Heart right ventricle (tissue), 16 donors: ENCODE measurements around the gene CSNK2A2. TPM values are rescaled to one million over a fixed set of nuclear protein-coding genes. Genes with fewer than 3 reads are reported as not detected.

ENCODE experiments used
- ATAC-seq, 8 donors: fragments of 200-7000 bp; cut with Tn5 transposase; one replicate each; pipeline ENCODE4 v1.9.1; 2020; ENCODE audit warnings: mild to moderate bottlenecking in 8 of 8, moderate library complexity in 8 of 8, moderate number of reproducible peaks in 1 of 8
- DNase-seq, 2 donors: peaks; one replicate each; pipeline ENCODE4 v3.0.0-alpha.2; 2020
- H3K27ac ChIP-seq, 10 donors: fragments of 200-600 bp; sonication (generic) in 2 of 10; one replicate each; pipeline versions ENCODE4 v1.5.0 to v1.8.0; 2020 to 2022; ENCODE audit warnings: mild to moderate bottlenecking in 3 of 10
- H3K27me3 ChIP-seq, 7 donors: fragments of 200-600 bp; one replicate each; pipeline ENCODE4 v1.8.0; 2021 to 2022; ENCODE audit warnings: mild to moderate bottlenecking in 2 of 7
- H3K36me3 ChIP-seq, 9 donors: fragments of 200-600 bp; sonication (generic) in 1 of 9; one replicate each; pipeline versions ENCODE4 v1.5.0 to v1.8.0; 2020 to 2022; ENCODE audit warnings: mild to moderate bottlenecking in 2 of 9
- H3K4me1 ChIP-seq, 9 donors: fragments of 200-600 bp; sonication (generic) in 1 of 9; one replicate each; pipeline versions ENCODE4 v1.5.0 to v1.8.0; 2020 to 2022; ENCODE audit warnings: mild to moderate bottlenecking in 4 of 9
- H3K4me3 ChIP-seq, 10 donors: fragments of 200-600 bp; sonication (generic) in 2 of 10; one replicate each; pipeline versions ENCODE4 v1.5.0 to v1.8.0; 2020 to 2022; ENCODE audit warnings: mild to moderate bottlenecking in 7 of 10, moderate library complexity in 2 of 10
- H3K9me3 ChIP-seq, 11 donors: fragments of 200-600 bp in 10 of 11; sonication (generic) in 2 of 11; one replicate each; pipeline versions ENCODE4 v1.5.0 to v1.8.0; 2013 to 2022; ENCODE audit warnings: mild to moderate bottlenecking in 2 of 11, control low read depth in 1 of 11, moderate library complexity in 1 of 11
- CTCF ChIP-seq, 9 donors: fragments of 200-600 bp; sonication (generic) in 2 of 9; IDR thresholded peaks; one replicate each; pipeline versions ENCODE4 v1.5.0 to v1.8.0; 2021 to 2022; ENCODE audit warnings: antibody characterized with exemption in 9 of 9, mild to moderate bottlenecking in 5 of 9, moderate library complexity in 1 of 9
- WGBS, 2 donors: extraction: QIAGEN DNeasy Blood & Tissue Kit; methylation state at CpG; one replicate each; pipeline ENCODE4 v1.1.7; 2013; ENCODE audit warnings: inconsistent platforms in 1 of 2; 5-methylcytosine and 5-hydroxymethylcytosine counted together
- intact Hi-C, 10 donors: fragments of 100-400 bp; cut with DNase I; formaldehyde crosslinking; loops; one replicate each; pipeline versions ENCODE4 v1.11.1 to v1.14.2; 2022
- polyA plus RNA-seq, 2 donors: library from polyadenylated mRNA; stranded (reverse); fragments of 200-250 nt; gene quantifications; one replicate each; pipeline ENCODE4 v1.2.3, GENCODE V29; 2013
- total RNA-seq, 10 donors: library from RNA; stranded (reverse); fragmentation: NEBNext Ultra II Directional in 3 of 10; extraction: Animal tissue kit (Norgen Biotek cat#: 25700) in 3 of 10; gene quantifications; one replicate each; pipeline versions ENCODE4 v1.2.1 to v1.2.4, GENCODE V29; 2021 to 2023
- donor health status: Arrhythmogenic right ventricular cardiomyopathy.
- donor health status: ischemic (EF 13 %, LVEDD 7.1; RV severe dilation, severe dysfunction).
- donor health status: healthy with polysubstance abuse.
- donor health status: DM: no; HTN: yes; CAD: no.
- donor health status: DM: no; HTN: no; CAD: no.
- donor health status: ischemic (EF 25% LVEDD 6.9; RV normal size, moderate dysfunction).
- donor health status: ischemic (EF 25% LVEDD 5.7; RV mildly dilated, moderate dysfunction).
- donor health status: healthy.
- donor health status: DM: yes; HTN: yes; CAD: no.
- donor health status: Ischemic cardiomyopathy.
- donor health status: ischemic (EF 35%, LVEDD 5.7; RV mildly dilated, moderate dysfunction).
- donor health status: nonischemic (EF 11% LVEDD 7.7; RV severe dilation, severe dysfunction).
- donor health status: DM: yes; HTN: yes; CAD: no.
- donor health status: PGD.
- donor health status: ischemic (EF 29% LVEDD 5.4; RV normal size, mild dysfunction).
- donor health status: nonischemic (EF 23%, LVEDD 6.1; RV moderate dilation, normal function).

The CSNK2A2 gene
- total and polyA plus RNA-seq, 12 donors: 20.9 to 48.3 (median 35.2) TPM

- peaks cover 0 to 10% (median 0%) of the 10 kb centered on the region in 11 donors for H3K9me3 ChIP-seq
- intact Hi-C loops: loop anchor here in 6 of 10 donors (5.0 to 10.0 kb wide), 4 partner anchors 71 to 231 kb away; partner anchors contain the start of gene CSNK2A2 (in 1 of the 6)
- no peak for DNase-seq
- no peaks in the 10 kb centered on the region for H3K36me3 ChIP-seq
- peak overlapping the region in 1 of 10 donors; percentile 92 for H3K4me3 ChIP-seq
- no peak for ATAC-seq
- 25 to 40% methylated on average over 10 of the region's 10 CpGs for WGBS, 2 donors
- peak overlapping the region in 8 of 10 donors; percentile 57 to 92 (median 80) for H3K27ac ChIP-seq
- peak in 3 of 9 donors; percentile 25 to 42 (median 31) for TF ChIP-seq CTCF (IDR thresholded peaks at IDR 0.05)
- peaks cover 27 to 79% (median 72%) of the 10 kb centered on the region in 9 donors for H3K4me1 ChIP-seq
- no peaks in the 10 kb centered on the region for H3K27me3 ChIP-seq
Observed at GRCh38 chr16:58125781-58126335, 72.0 kb downstream of the CSNK2A2 start.

- 61 to 65% methylated on average over 4 of the region's 4 CpGs for WGBS, 2 donors
- TF ChIP-seq CTCF (IDR thresholded peaks at IDR 0.05): no peak
- Histone ChIP-seq H3K36me3 (no peaks in the 10 kb centered on the region), H3K4me3 (no peak overlapping the region), H3K4me1 (peaks cover 29 to 87% (median 81%) of the 10 kb centered on the region in 9 donors), H3K9me3 (peaks cover 0 to 4% (median 0%) of the 10 kb centered on the region in 11 donors), H3K27ac (peak overlapping the region in 4 of 10 donors; percentile 14 to 92 (median 71)), H3K27me3 (no peaks in the 10 kb centered on the region)
- no peak for ATAC-seq
- intact Hi-C loops: loop anchor here in 6 of 10 donors (5.0 to 10.0 kb wide), 4 partner anchors 72 to 230 kb away; partner anchors contain the start of gene CSNK2A2 (in 1 of the 6)
- no peak for DNase-seq
Observed at GRCh38 chr16:58125041-58125440, 72.9 kb downstream of the CSNK2A2 start.

- H3K4me3 ChIP-seq: no peak overlapping the region
- 15 to 21% methylated on average over 1 of the region's 1 CpG for WGBS, 2 donors
- H3K9me3 ChIP-seq: no peaks in the 10 kb centered on the region
- H3K27ac ChIP-seq: peak overlapping the region in 3 of 10 donors; percentile 14 to 51 (median 45)
- peaks cover 29 to 89% (median 79%) of the 10 kb centered on the region in 9 donors for H3K4me1 ChIP-seq
- intact Hi-C loops: loop anchor here in 7 of 10 donors (5.0 to 10.0 kb wide), 4 partner anchors 220 to 230 kb away; no protein-coding TSS in a partner anchor
- no peak for DNase-seq
- ATAC-seq: peak in 2 of 8 donors; percentile 4 to 6
- TF ChIP-seq CTCF (IDR thresholded peaks at IDR 0.05): no peak
- H3K27me3 ChIP-seq: no peaks in the 10 kb centered on the region
- H3K36me3 ChIP-seq: no peaks in the 10 kb centered on the region
Observed at GRCh38 chr16:58124601-58124915, 73.3 kb downstream of the CSNK2A2 start.

- no peak overlapping the region for H3K4me3 ChIP-seq
- intact Hi-C loops: loop anchor here in 8 of 10 donors (2.0 to 10.0 kb wide), 6 partner anchors 101 to 229 kb away; no protein-coding TSS in a partner anchor
- peaks cover 29 to 94% (median 81%) of the 10 kb centered on the region in 9 donors for H3K4me1 ChIP-seq
- H3K27me3 ChIP-seq: no peaks in the 10 kb centered on the region
- DNase-seq: no peak
- no peaks in the 10 kb centered on the region for H3K9me3 ChIP-seq
- WGBS, 2 donors: 40 to 47% methylated on average over 8 of the region's 8 CpGs
- ATAC-seq: peak in 1 of 8 donors; percentile 6
- peak overlapping the region in 3 of 10 donors; percentile 45 to 51 (median 45) for H3K27ac ChIP-seq
- no peak for TF ChIP-seq CTCF (IDR thresholded peaks at IDR 0.05)
- H3K36me3 ChIP-seq: no peaks in the 10 kb centered on the region
Observed at GRCh38 chr16:58123896-58124600, 73.9 kb downstream of the CSNK2A2 start.
